ENCODE results near the gene CRACR2B. TPM values are rescaled to one million over a fixed set of nuclear protein-coding genes. Genes with fewer than 3 reads are reported as not detected.

The CRACR2B gene
- total and polyA plus RNA-seq, 2 donors from 2014 or later = 16.5 to 22.6 TPM

- Histone ChIP-seq H3K4me1 (ENCODE audit: control insufficient read depth in 2 of 3, insufficient read depth in 2 of 3, low read depth in 1 of 3, low read length in 3 of 3) (peaks cover 0 to 26% (median 10%) of the 10 kb centered on the region in 3 donors), H3K9me3 (ENCODE audit: control insufficient read depth in 2 of 3, insufficient read depth in 1 of 3, low read length in 3 of 3) (no peaks in the 10 kb centered on the region), H3K9ac (ENCODE audit: low read length in 3 of 3) (no peak overlapping the region), H3K36me3 (ENCODE audit: control insufficient read depth in 2 of 3, insufficient read depth in 3 of 3, low read length in 3 of 3) (no peaks in the 10 kb centered on the region), H3K27me3 (ENCODE audit: control insufficient read depth, insufficient read depth, low read length) (no peaks in the 10 kb centered on the region), H3K4me3 (ENCODE audit: low read length in 3 of 3) (no peak overlapping the region), H3K27ac (ENCODE audit: low read depth in 2 of 2, low read length in 2 of 2) (no peak overlapping the region)
- DNase-seq (peak in 2 of 5 donors; percentile 47 to 80), FAIRE-seq (no peak)
- intact Hi-C loops (cut with DNase I) = no loop called here
- TF ChIP-seq CTCF (IDR thresholded peaks at IDR 0.05; ENCODE audit: borderline replicate concordance, extremely low read depth, insufficient read depth) = peak; percentile 61
Measured at GRCh38 chr11:848380-848931, 20.7 kb downstream of the CRACR2B start.

DNA sequence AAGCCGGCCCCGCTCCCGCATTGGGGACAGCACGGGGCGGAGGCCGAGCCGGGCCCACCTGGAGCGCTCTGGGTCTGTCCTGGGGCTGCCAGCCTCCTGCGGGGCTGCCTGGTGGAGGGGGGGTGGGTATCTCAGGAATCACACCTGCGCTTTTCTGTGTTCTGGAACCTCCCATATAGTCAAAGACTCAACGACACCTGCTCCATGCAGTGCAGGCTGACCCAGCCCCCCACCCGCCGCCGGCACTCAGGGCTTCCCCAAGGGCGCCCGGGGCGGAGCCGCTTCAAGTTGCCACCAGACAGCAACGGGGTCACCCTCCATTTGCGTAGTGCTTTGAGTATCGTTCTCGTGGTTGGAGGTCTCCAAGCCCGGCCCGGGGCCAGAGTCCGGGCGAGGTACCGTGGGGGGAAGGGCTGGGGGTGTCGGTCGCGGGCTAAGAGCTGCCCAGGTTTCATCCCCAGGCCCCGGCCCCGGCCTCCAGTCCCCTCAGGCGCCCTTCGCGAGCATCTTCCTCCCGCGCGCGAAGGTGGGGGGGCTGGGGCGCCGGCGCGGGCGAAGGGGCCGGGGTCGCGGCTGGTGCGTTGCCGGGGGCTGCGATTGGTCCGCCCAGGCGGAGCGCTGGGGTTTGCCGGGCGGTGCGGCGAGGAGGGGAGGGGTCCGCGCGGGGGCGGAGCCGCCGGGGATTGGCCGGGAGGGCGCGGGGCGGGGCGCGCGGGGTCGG lies 21.5 kb downstream of the CRACR2B start:
- peak in 3 of 5 donors; percentile 74 to 84 (median 78) for DNase-seq
- Histone ChIP-seq H3K9me3 (ENCODE audit: control insufficient read depth in 2 of 3, insufficient read depth in 1 of 3, low read length in 3 of 3) (no peaks in the 10 kb centered on the region), H3K27ac (ENCODE audit: low read depth in 2 of 2, low read length in 2 of 2) (no peak overlapping the region), H3K27me3 (ENCODE audit: control insufficient read depth, insufficient read depth, low read length) (no peaks in the 10 kb centered on the region), H3K9ac (ENCODE audit: low read length in 3 of 3) (no peak overlapping the region), H3K4me1 (ENCODE audit: control insufficient read depth in 2 of 3, insufficient read depth in 2 of 3, low read depth in 1 of 3, low read length in 3 of 3) (peaks cover 0 to 22% (median 10%) of the 10 kb centered on the region in 3 donors), H3K4me3 (ENCODE audit: low read length in 3 of 3) (peak overlapping the region in 1 of 3 donors; percentile 4), H3K36me3 (ENCODE audit: control insufficient read depth in 2 of 3, insufficient read depth in 3 of 3, low read length in 3 of 3) (no peaks in the 10 kb centered on the region)
- no peak for TF ChIP-seq CTCF (IDR thresholded peaks at IDR 0.05; ENCODE audit: borderline replicate concordance, extremely low read depth, insufficient read depth)
- intact Hi-C loops (cut with DNase I) = no loop called here
- no peak for FAIRE-seq

DNA sequence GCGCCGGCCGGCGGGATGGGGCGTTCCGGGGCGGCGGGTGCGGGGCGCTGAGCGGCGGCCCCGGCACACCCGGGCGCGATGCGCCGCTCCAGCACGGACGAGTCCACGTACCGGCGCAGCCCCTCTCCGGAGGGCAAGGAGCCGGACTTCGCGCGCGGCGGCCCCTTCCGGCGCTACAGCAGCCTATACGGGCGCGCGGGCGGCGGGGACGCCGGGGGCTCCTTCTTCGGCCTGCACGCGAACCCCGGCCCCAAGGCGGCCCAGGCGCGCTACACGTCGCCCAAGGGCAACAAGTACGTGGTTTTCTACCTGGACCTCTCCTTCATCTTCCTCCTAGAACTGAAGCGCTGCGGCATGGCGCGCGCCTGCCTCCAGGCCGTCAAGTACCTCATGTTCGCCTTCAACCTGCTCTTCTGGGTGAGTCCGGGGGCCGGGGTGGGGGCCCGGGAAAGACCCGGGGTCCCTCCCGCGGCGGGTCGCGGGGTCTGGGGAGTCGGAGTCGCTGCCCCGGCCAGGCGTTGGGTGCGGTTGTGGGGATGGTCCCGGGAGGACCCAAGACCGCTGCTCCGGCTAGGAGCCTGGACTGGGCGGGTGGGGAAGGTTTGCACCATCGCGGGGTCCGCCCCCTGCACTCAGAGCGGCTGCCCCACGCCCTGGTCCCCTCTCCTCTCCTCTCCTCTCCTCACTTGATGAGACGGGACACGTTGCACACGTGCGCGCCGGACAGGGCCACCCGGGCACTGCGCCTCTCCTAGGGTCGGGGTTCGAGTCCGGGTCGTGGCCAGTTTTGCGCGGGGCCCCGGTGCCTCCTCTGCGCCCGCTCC lies 22.4 kb downstream of the CRACR2B start:
- Histone ChIP-seq H3K4me1 (ENCODE audit: control insufficient read depth in 2 of 3, insufficient read depth in 2 of 3, low read depth in 1 of 3, low read length in 3 of 3) (peaks cover 0 to 17% (median 6%) of the 10 kb centered on the region in 3 donors), H3K4me3 (ENCODE audit: low read length in 3 of 3) (peak overlapping the region in 1 of 3 donors; percentile 6), H3K9ac (ENCODE audit: low read length in 3 of 3) (no peak overlapping the region), H3K27ac (ENCODE audit: low read depth in 2 of 2, low read length in 2 of 2) (no peak overlapping the region), H3K36me3 (ENCODE audit: control insufficient read depth in 2 of 3, insufficient read depth in 3 of 3, low read length in 3 of 3) (no peaks in the 10 kb centered on the region), H3K9me3 (ENCODE audit: control insufficient read depth in 2 of 3, insufficient read depth in 1 of 3, low read length in 3 of 3) (no peaks in the 10 kb centered on the region), H3K27me3 (ENCODE audit: control insufficient read depth, insufficient read depth, low read length) (no peaks in the 10 kb centered on the region)
- DNase-seq (peak in 2 of 5 donors; percentile 38 to 41), FAIRE-seq (no peak)
- TF ChIP-seq CTCF (IDR thresholded peaks at IDR 0.05; ENCODE audit: borderline replicate concordance, extremely low read depth, insufficient read depth) = no peak
- intact Hi-C loops (cut with DNase I) = loop anchor here (10.0 kb wide), 1 partner anchor 195 kb away; no protein-coding TSS in a partner anchor

All from kidney (tissue), 14 donors.